GM12878 (cell line): ENCODE data around the gene DMXL1. TPM values are rescaled to one million over a fixed set of nuclear protein-coding genes. Genes with fewer than 3 reads are reported as not detected.
A peak's percentile ranks its signal among the peaks of the same experiment; 100 is the strongest.

Source experiments
- BCLAF1 ChIP-seq: fragments of 450-650 bp; IDR thresholded peaks from 2 replicates; pipeline ENCODE4 v1.6.1; 2017; ENCODE audit warnings: antibody characterized with exemption, mild to moderate bottlenecking, moderate library complexity
- IRF4 ChIP-seq: IDR thresholded peaks from 2 replicates; pipeline ENCODE4 v1.6.1; 2011; ENCODE audit warnings: low read depth, low read length
- NR2F1 ChIP-seq: fragments of 450-650 bp; conservative IDR thresholded peaks from 2 replicates; pipeline ENCODE4 v1.6.1; 2017; ENCODE audit warnings: mild to moderate bottlenecking
- POU2F2 ChIP-seq: IDR thresholded peaks from 3 replicates; pipeline ENCODE4 v1.6.1; 2011; ENCODE audit warnings: low read depth, mild to moderate bottlenecking, low read length, borderline replicate concordance
- ZNF622 ChIP-seq: fragments of 450-650 bp; IDR thresholded peaks from 2 replicates; pipeline ENCODE4 v1.6.1; 2017; ENCODE audit warnings: mild to moderate bottlenecking, inconsistent platforms
- microRNA-seq: library from miRNA; unstranded; fragments of <30 nt; microRNA quantifications from one replicate; pipeline ENCODE4, GENCODE V29; 2018
- polyA plus RNA-seq, 11 experiments: library from polyadenylated mRNA; depleted of rRNA in 4 of 11; unstranded in 6 of 11; stranded (reverse) in 5 of 11; fragments of >200 nt; fragmentation: Nextera tagmentation in 4 of 11; fragmentation: Illumina TruSeq in 1 of 11; extraction: Ambion mirVana in 4 of 11; extraction: Trizol in 1 of 11; gene quantifications; 1 replicate in 1 of 11; 2 replicates in 10 of 11; pipeline versions ENCODE4 v1.2.1 to v1.2.3, GENCODE V29; 2011 to 2016; ENCODE audit warnings: inconsistent platforms in 2 of 11, missing spikeins in 2 of 11, low read depth in 1 of 11
- small RNA-seq: library from RNA; depleted of rRNA; stranded (forward); fragments of <200 nt; gene quantifications from one replicate; pipeline ENCODE3, GENCODE V24; 2014
- total RNA-seq, 4 experiments: library from RNA; depleted of rRNA in 3 of 4; stranded (reverse); fragments of >200 nt in 3 of 4; fragmentation: Illumina TruSeq in 1 of 4; extraction: Trizol in 1 of 4; gene quantifications; 2 replicates each; pipeline versions ENCODE4 v1.2.1 to v1.2.3, GENCODE V29; 2013 to 2021

DMXL1 gene
- total and polyA plus RNA-seq, 10 of the 15 experiments (the other 5 are each of a cell fraction or from before 2014, with no cell fraction given) = 9.1 to 67.7 (median 34.1) TPM

- TF ChIP-seq POU2F2 (no peak), NR2F1 (no peak), BCLAF1 (no peak), IRF4 (no peak), ZNF622 (no peak)
Measured at GRCh38 chr5:119293516-119293829, 222.6 kb downstream of the DMXL1 start (continued).

Small RNA genes lying within 50 kb of the gene (microRNA-seq; reads per million reads assigned to microRNA genes)
- not detected for gene MIR5706

Small RNA genes lying within 50 kb of the gene (small RNA-seq; reads per million reads assigned to genes)
- gene LAMTOR3P2 = not detected
- gene MIR5706 = 1.4 reads per million, percentile 47 among the genes with 10 or more reads in this experiment
- not detected for gene RNU6-701P

Other genes with a start within 250 kb of the DMXL1 start
- 8.0 and 8.4 TPM in 2 replicates for gene DTWD2, start 82.5 kb upstream of the DMXL1 start, total RNA-seq (2014; rRNA removed)
- gene DTWD2, start 82.5 kb upstream of the DMXL1 start, total RNA-seq (2014; rRNA removed; fragmentation: Illumina TruSeq; extraction: Trizol) = 4.7 and 4.8 TPM in 2 replicates
- gene DTWD2, start 82.5 kb upstream of the DMXL1 start, total RNA-seq (2021) = 6.3 and 6.5 TPM in 2 replicates
- gene DTWD2, start 82.5 kb upstream of the DMXL1 start, polyA plus RNA-seq (2011; rRNA removed) = 5.2 and 8.0 TPM in 2 replicates
- gene DTWD2, start 82.5 kb upstream of the DMXL1 start, polyA plus RNA-seq (2014; fragmentation: Illumina TruSeq; extraction: Trizol) = 4.4 TPM in 2 replicates
- gene DTWD2, start 82.5 kb upstream of the DMXL1 start, polyA plus RNA-seq (2014; fragmentation: Nextera tagmentation; extraction: Ambion mirVana) = 1 to 10 TPM in 1 of 2 experiments, under 1 TPM in 1; 0.93 to 1.0 TPM
- gene DTWD2, start 82.5 kb upstream of the DMXL1 start, polyA plus RNA-seq (2014; rRNA removed) = 3.5 and 5.3 TPM in 2 replicates
- gene DTWD2, start 82.5 kb upstream of the DMXL1 start, polyA plus RNA-seq (2016; fragmentation: Nextera tagmentation; extraction: Ambion mirVana) = 1 to 10 TPM; 5.1 to 7.3 TPM